ENCODE results near the gene CHAD.

GRCh38 chr17:50492214-50492613 is 23.5 kb upstream of the CHAD start:
- TF ChIP-seq CTCF (IDR thresholded peaks at IDR 0.05) (no peak), POLR2A (IDR thresholded peaks at IDR 0.05) (no peak), POLR2AphosphoS5 (IDR thresholded peaks at IDR 0.05) (no peak)
